ENCODE measurements around the gene ABHD11.

DNA sequence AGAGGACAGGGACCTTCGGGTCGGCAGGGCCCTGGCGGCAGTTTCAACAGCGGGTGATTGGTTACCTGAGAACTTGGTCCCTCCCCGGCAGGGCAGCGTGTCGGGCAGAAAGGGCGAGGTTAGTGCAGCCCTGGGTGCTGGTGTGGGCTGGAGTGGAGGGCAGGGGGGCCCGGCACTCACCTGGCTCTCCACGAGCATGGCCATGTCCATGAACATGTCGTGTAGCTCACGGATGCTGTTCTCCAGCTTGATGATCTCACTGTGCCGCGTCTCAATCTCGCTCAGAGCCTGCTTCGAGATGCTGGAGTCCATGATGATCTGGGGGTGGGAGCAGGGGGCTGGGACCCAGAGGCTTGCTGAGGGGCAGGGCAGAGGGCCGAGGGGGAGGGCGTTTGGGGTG lies 35.9 kb downstream of the ABHD11 start:
- TF ChIP-seq, protein P1, sequence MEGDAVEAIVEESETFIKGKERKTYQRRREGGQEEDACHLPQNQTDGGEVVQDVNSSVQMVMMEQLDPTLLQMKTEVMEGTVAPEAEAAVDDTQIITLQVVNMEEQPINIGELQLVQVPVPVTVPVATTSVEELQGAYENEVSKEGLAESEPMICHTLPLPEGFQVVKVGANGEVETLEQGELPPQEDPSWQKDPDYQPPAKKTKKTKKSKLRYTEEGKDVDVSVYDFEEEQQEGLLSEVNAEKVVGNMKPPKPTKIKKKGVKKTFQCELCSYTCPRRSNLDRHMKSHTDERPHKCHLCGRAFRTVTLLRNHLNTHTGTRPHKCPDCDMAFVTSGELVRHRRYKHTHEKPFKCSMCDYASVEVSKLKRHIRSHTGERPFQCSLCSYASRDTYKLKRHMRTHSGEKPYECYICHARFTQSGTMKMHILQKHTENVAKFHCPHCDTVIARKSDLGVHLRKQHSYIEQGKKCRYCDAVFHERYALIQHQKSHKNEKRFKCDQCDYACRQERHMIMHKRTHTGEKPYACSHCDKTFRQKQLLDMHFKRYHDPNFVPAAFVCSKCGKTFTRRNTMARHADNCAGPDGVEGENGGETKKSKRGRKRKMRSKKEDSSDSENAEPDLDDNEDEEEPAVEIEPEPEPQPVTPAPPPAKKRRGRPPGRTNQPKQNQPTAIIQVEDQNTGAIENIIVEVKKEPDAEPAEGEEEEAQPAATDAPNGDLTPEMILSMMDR (IDR thresholded peaks at IDR 0.05), result no peak
- TF ChIP-seq EZH2 (IDR thresholded peaks at IDR 0.05; ENCODE audit: borderline replicate concordance, insufficient read depth, low read depth, low read length, poor library complexity, severe bottlenecking), result no peak
